AG20443 (cell line): ENCODE results near the gene PRCD.
A peak's percentile ranks its signal among the peaks of the same experiment; 100 is the strongest.

Experiments
- DNase-seq: peaks from one replicate; pipeline ENCODE4 v3.0.0; 2012; ENCODE audit warnings: low spot score, mixed read lengths

PRCD gene

GRCh38 chr17:76570877-76571471 is 31.1 kb downstream of the PRCD start:
- no peak for DNase-seq

GRCh38 chr17:76572201-76572910 is 32.5 kb downstream of the PRCD start:
- no peak for DNase-seq

- DNase-seq, result no peak
Observed at GRCh38 chr17:76573096-76573495, 33.3 kb downstream of the PRCD start.

GRCh38 chr17:76574166-76574565 is 34.3 kb downstream of the PRCD start:
- no peak for DNase-seq

- DNase-seq, result no peak
Observed at GRCh38 chr17:76575570-76575969, 35.7 kb downstream of the PRCD start.

- no peak for DNase-seq
Observed at GRCh38 chr17:76576189-76576588, 36.3 kb downstream of the PRCD start.

- no peak for DNase-seq
Observed at GRCh38 chr17:76577876-76578275, 38.0 kb downstream of the PRCD start.

- DNase-seq, result no peak
Observed at GRCh38 chr17:76578376-76578775, 38.5 kb downstream of the PRCD start.

GRCh38 chr17:76579281-76579680 is 39.4 kb downstream of the PRCD start:
- no peak for DNase-seq

- DNase-seq, result no peak
Observed at GRCh38 chr17:76581515-76581914, 41.7 kb downstream of the PRCD start.

GRCh38 chr17:76582660-76583059 is 42.8 kb downstream of the PRCD start:
- no peak for DNase-seq

GRCh38 chr17:76584427-76585032 is 44.7 kb downstream of the PRCD start:
- DNase-seq, result no peak

GRCh38 chr17:76585033-76585648 is 45.3 kb downstream of the PRCD start:
- peak; percentile 63 for DNase-seq

GRCh38 chr17:76585649-76586593 is 46.1 kb downstream of the PRCD start, which contains the start of gene ST6GALNAC2:
Gene ST6GALNAC2, minus strand, starts transcription at chr17:76585860. Its CDS starts 52 bp downstream, at chr17:76585808.
- DNase-seq, result peak; percentile 71

GRCh38 chr17:76586741-76587487 is 47.1 kb downstream of the PRCD start:
- no peak for DNase-seq

GRCh38 chr17:76588182-76588581 is 48.3 kb downstream of the PRCD start:
- no peak for DNase-seq

- no peak for DNase-seq
Observed at GRCh38 chr17:76593384-76593826, 53.6 kb downstream of the PRCD start.

- no peak for DNase-seq
Observed at GRCh38 chr17:76593959-76594358, 54.1 kb downstream of the PRCD start.

GRCh38 chr17:76594690-76595089 is 54.8 kb downstream of the PRCD start:
- no peak for DNase-seq
